ENCODE data around the gene IFI30. TPM values are rescaled to one million over a fixed set of nuclear protein-coding genes. Genes with fewer than 3 reads are reported as not detected.

IFI30 gene
- total RNA-seq, 1 experiment from 2014 or later, result 23.6 TPM

DNA sequence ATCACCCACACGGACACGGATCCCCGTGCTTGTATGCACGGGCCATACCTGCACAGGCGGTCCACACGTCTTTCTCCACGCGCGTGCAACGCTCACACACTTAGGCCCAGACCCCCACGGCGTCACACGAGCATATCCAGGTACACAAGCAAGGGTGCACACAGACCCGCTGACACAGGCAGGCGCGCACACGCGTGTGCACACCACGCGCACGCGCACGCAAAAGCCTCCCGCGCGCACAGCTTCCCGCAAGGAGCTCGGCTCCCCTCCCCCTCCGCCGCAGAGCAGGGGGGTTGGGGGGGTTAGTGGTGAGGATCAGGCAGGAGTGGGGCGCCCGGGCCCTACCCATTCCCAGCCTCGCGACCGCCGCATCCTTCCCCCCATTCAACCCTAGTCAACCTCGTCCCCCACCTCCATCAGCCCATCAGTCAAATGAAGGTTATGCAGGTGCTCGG is 29.8 kb downstream of the IFI30 start:
- peak overlapping the region; percentile 77 for H3K4me2 ChIP-seq (ENCODE audit: insufficient read depth, insufficient read length, low read length)
- H3T11ph ChIP-seq (ENCODE audit: low read length), result no peak overlapping the region
- peaks cover 18% of the 10 kb centered on the region for H3K23me2 ChIP-seq (ENCODE audit: insufficient read length, low read depth, low read length, poor library complexity, severe bottlenecking)
- no peak overlapping the region for H4K91ac ChIP-seq (ENCODE audit: insufficient read length, low read depth, low read length)
- H4K8ac ChIP-seq (replicated peaks; ENCODE audit: insufficient read length, low read depth, low read length), result no peak overlapping the region
- no peak overlapping the region for H2AK5ac ChIP-seq (ENCODE audit: insufficient read length, low read length)
- H3K4me1 ChIP-seq (ENCODE audit: insufficient read depth, low read length), result no peaks in the 10 kb centered on the region
- no peak for TF ChIP-seq CTCF (conservative IDR thresholded peaks at IDR 0.05)
- no peaks in the 10 kb centered on the region for H3K79me1 ChIP-seq (ENCODE audit: insufficient read depth, low read depth, low read length, poor library complexity, severe bottlenecking)
- H3K27me3 ChIP-seq (ENCODE audit: insufficient read depth, low read length), result no peaks in the 10 kb centered on the region
- no peak overlapping the region for H2BK120ac ChIP-seq (ENCODE audit: low read depth, low read length, poor library complexity, severe bottlenecking)
- Mint-ChIP-seq H3K36me3 (ENCODE audit: insufficient read depth in 1 of 3, low read depth in 3 of 3) (peaks cover 16 to 29% (median 22%) of the 10 kb centered on the region in 3 experiments; a peak in 6 of 7 replicates), H3K9me3 (peaks cover 0 to 2% of the 10 kb centered on the region in 2 experiments; a peak in 1 of 5 replicates), H3K27ac (peak overlapping the region; percentile 79 to 93 (median 83); a peak in 6 of 7 replicates), H3K4me1 (peaks cover 7 to 30% of the 10 kb centered on the region in 2 experiments), H3K27me3 (ENCODE audit: low read depth) (peaks cover 3% of the 10 kb centered on the region; the same call in 1 of the 2 replicates), H3K4me3 (peak overlapping the region; percentile 80 to 97)
- no CpG with 5 or more reads among the region's 38 CpGs for WGBS (ENCODE audit: extremely low coverage, insufficient read length, low lambda C conversion rate)
- H3K79me2 ChIP-seq (ENCODE audit: insufficient read depth, low read length), result no peaks in the 10 kb centered on the region; the same call in 1 of the 2 replicates
- no peak overlapping the region for H2BK20ac ChIP-seq (ENCODE audit: low read depth, low read length, poor library complexity, severe bottlenecking)
- no peak overlapping the region; the same call in 1 of the 2 replicates for H3K14ac ChIP-seq (ENCODE audit: insufficient read depth, low read length)
- H3K18ac ChIP-seq (ENCODE audit: insufficient read length, low read depth, low read length), result no peak overlapping the region
- no peak overlapping the region for H2AFZ ChIP-seq (ENCODE audit: low read length)
- no peak overlapping the region for H3K4ac ChIP-seq (ENCODE audit: low read depth, low read length)
- no peak overlapping the region for H3K56ac ChIP-seq (ENCODE audit: insufficient read length, low read depth, low read length)
- H3K9ac ChIP-seq (ENCODE audit: extremely low read depth, insufficient read length, low read length), result peak overlapping the region; percentile 3
- H3K27ac ChIP-seq (ENCODE audit: insufficient read length, low read depth, low read length), result no peak overlapping the region
- H3K9me3 ChIP-seq (ENCODE audit: control insufficient read depth, low read depth, low read length), result no peaks in the 10 kb centered on the region
- no peak overlapping the region for H2BK15ac ChIP-seq (ENCODE audit: low read depth, low read length)
- no peak overlapping the region for H2BK5ac ChIP-seq (ENCODE audit: insufficient read length, low read length)
- H2BK12ac ChIP-seq (ENCODE audit: insufficient read length, low read depth, low read length), result no peak overlapping the region
- peaks cover 4% of the 10 kb centered on the region for H4K20me1 ChIP-seq (ENCODE audit: control insufficient read depth, insufficient read depth, insufficient read length)
- H4K5ac ChIP-seq (ENCODE audit: insufficient read length, low read depth, low read length), result no peak overlapping the region
- no peak for DNase-seq
- no peak overlapping the region for H3K23ac ChIP-seq (ENCODE audit: insufficient read length, low read depth, low read length)
